T-helper 1 cell treated with Interleukin-12 subunit alpha and Interleukin-12 subunit beta and Interleukin-4 antibody, amounts not matched to agents 30 μg/mL and 1 μg/mL, for 36 hours (primary cell): Measurements from ENCODE around the gene INPP4B.

ENCODE experiments used
- H3K27ac Mint-ChIP-seq: one replicate; pipeline ENCODE4 v1.8.0; 2021; ENCODE audit warnings: mild to moderate bottlenecking, mixed read lengths
- H3K27me3 Mint-ChIP-seq: one replicate; pipeline ENCODE4 v1.8.0; 2021; ENCODE audit warnings: low read depth, mixed read lengths
- H3K36me3 Mint-ChIP-seq: one replicate; pipeline ENCODE4 v1.8.0; 2021; ENCODE audit warnings: low read depth, mixed read lengths
- H3K4me1 Mint-ChIP-seq: one replicate; pipeline ENCODE4 v1.8.0; 2021; ENCODE audit warnings: low read depth, mixed read lengths
- H3K4me3 Mint-ChIP-seq: one replicate; pipeline ENCODE4 v1.8.0; 2021; ENCODE audit warnings: mild to moderate bottlenecking, moderate library complexity, mixed read lengths
- H3K9me3 Mint-ChIP-seq: one replicate; pipeline ENCODE4 v1.8.0; 2021; ENCODE audit warnings: mixed read lengths

Gene INPP4B

DNA sequence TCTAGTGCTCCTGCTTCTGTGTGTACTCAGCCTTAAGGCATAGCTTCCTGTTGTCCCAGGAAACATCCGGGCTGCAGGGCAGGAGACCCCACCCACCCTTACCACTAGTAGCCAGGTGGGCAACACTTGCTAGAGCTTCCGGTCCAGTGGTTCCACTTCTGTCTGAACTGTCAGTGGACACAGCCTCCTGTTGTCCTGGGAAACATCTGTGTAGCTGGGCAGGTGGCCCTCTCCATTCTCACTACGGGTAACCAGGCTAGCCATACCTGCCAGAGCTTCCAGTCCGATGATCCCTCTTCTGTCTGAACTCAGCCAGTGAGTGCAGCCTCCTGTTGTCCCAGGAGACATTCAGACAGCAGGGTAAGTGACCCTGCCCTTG, 372.2 kb downstream of the INPP4B start:
- no peak overlapping the region for H3K4me3 Mint-ChIP-seq
- H3K36me3 Mint-ChIP-seq: no peaks in the 10 kb centered on the region
- H3K9me3 Mint-ChIP-seq: no peaks in the 10 kb centered on the region
- no peaks in the 10 kb centered on the region for H3K27me3 Mint-ChIP-seq
- peaks cover 14% of the 10 kb centered on the region for H3K4me1 Mint-ChIP-seq
- H3K27ac Mint-ChIP-seq: no peak overlapping the region

DNA sequence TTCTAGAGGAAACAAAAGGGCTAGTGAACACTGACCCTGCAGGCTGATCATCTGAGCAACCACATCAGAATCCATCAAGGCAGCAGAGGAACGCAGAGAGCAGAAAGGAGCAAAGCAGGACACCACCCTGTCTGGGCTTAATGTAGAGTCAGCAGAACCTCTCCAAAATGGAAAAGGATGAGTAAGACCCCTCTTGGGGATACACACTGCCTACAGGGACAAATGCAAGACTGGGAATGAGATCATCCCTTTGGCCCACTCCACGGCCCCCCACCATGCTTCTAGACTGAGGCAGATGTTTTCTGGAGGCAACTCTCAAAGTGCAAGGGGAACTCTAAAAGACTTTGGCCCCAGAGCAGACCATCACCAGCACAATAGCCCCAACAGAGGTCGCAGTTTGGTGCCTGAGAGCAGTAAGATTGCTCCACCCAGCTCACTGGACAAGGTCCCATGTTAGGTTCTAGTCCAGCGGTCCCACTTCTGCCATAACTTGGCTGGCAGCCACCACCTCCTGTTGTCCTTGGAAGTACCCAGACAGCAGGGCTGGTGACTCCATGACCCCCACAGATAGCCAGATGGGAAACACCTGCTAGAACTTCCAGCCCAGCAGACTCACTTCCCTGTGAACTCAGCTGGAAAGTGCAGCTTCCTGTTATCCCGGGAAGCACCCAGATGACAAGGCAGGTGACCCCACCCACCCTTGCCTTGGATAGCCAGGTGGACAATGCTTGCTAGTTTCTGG, 372.7 kb downstream of the INPP4B start:
- Mint-ChIP-seq H3K27ac (no peak overlapping the region), H3K36me3 (no peaks in the 10 kb centered on the region), H3K9me3 (no peaks in the 10 kb centered on the region), H3K27me3 (no peaks in the 10 kb centered on the region), H3K4me3 (no peak overlapping the region), H3K4me1 (peaks cover 14% of the 10 kb centered on the region)

DNA sequence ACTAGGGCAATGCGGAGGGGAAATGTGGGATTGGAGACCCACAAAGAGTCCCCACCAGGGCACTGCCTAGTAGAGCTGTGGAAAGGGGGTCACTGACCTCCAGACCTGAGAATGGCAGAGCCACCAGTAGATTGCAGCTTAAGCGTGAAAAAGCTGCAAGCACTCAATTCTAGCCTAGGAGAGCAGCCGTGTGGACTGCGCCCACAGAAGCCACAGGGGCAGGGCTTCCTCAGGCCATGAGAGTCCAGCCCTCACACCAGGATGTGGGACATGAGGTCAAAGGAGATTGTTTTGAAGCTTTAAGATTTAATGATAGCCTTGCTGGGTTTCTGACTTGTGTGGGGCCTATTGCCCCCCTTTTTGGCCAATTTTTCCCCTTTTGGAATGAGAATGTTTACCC, 379.0 kb downstream of the INPP4B start:
- Mint-ChIP-seq H3K4me3 (no peak overlapping the region), H3K27ac (no peak overlapping the region), H3K36me3 (peaks cover 2% of the 10 kb centered on the region), H3K27me3 (no peaks in the 10 kb centered on the region), H3K9me3 (peaks cover 3% of the 10 kb centered on the region), H3K4me1 (peaks cover 2% of the 10 kb centered on the region)

DNA sequence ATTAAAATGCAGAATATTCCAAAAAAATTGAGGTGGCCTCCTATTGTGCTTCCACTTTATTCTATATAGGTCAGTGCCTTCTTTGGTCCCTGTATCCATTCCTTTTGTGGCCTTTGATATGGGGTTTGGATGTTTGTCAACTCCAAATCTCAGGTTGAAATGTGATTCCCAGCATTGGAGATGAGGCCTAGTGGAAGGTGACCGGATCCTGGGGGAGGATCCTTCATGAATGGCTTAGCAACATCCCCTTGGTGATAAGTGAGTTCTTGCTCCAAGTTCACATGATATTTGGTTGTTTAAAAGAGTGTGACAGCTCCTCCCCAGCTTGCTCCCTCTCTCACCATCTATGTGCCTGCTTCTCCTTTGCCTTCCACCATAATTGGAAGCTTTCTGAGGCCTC, 380.6 kb downstream of the INPP4B start:
- Mint-ChIP-seq H3K4me3 (no peak overlapping the region), H3K4me1 (peaks cover 2% of the 10 kb centered on the region), H3K27ac (no peak overlapping the region), H3K36me3 (peaks cover 2% of the 10 kb centered on the region), H3K27me3 (no peaks in the 10 kb centered on the region), H3K9me3 (peaks cover 3% of the 10 kb centered on the region)

DNA sequence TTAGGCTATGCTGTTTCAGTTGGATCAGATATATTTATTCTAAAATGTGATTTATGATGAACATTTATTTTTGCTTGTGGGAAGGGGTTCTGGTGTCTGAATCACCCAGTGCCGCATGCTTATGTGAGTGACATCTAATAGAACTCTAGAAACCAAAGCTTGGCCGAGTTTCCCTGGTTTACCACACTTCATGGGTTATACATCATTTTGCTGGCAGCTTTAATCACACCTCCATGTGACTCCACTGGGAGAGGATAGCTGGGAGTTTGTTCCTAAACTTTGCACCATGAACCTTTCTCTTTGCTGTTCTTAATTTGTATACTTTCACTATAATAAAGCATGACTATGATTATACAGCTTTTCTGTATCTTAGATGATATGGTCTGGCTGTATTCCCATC, 382.9 kb downstream of the INPP4B start:
- H3K4me3 Mint-ChIP-seq: no peak overlapping the region
- no peaks in the 10 kb centered on the region for H3K27me3 Mint-ChIP-seq
- H3K27ac Mint-ChIP-seq: no peak overlapping the region
- H3K9me3 Mint-ChIP-seq: peaks cover 3% of the 10 kb centered on the region
- peaks cover 2% of the 10 kb centered on the region for H3K36me3 Mint-ChIP-seq
- peaks cover 2% of the 10 kb centered on the region for H3K4me1 Mint-ChIP-seq

DNA sequence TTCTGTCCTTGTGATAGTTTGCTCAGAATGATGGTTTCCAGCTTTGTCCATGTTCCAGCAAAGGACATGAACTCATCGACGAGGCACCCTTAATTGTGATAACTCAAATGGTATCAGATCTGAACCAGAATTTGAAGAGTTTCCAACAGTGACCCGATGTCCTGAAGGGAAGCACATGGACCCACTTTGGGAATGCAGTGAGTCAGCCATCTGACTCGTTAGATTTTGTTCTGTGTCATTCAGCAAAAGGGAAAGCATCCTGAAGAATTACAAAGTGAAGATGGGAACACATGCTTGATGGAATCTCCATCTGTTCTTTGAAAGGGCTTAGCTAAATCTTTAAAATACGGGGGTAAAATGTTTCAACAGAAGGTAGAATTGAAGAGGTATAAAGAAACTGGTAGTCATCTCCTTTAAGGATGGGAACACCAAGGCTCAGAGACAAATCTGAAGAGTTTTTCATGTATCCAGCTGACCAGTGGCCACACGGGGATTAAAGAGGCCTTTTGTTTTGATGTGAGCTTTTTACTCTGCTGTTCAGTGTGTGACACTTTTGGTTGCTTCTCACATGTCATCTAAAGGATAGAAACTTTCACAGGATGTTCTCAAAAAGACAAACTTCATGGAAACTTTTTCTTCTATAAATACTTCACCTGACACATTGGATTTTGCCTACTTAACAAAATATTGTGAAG, 393.8 kb downstream of the INPP4B start:
- Mint-ChIP-seq H3K4me1 (peaks cover 2% of the 10 kb centered on the region), H3K27me3 (no peaks in the 10 kb centered on the region), H3K9me3 (peaks cover 12% of the 10 kb centered on the region), H3K27ac (no peak overlapping the region), H3K4me3 (no peak overlapping the region), H3K36me3 (peaks cover 3% of the 10 kb centered on the region)

DNA sequence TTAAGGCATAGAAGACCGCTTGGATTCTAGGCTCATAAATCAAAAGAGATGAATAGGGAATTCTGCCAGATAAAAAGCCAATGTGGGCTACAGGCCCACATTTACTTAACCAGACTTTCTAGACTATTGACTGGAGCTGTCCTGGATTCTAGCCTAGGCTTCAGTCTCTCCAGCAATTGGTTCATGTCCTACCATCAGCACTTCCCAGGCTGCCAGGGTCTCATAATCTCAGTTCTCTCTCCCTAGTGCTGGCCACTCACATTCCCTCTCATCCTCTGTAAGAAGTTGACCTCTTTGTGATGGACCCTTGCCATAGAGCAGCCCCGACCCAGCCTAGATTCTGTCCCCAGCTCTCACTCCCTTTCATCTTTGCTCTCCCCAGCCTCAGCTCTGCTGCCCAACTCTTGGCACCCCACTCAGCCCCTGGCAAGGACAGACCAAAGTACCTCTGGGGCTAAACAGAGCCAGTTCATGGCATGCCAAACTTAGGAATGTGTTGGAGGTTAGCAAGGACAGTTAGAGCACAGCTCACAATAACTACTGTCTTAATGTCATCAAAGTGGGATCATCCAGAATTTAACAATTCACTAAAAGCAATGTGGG, 396.2 kb downstream of the INPP4B start:
- H3K4me3 Mint-ChIP-seq: no peak overlapping the region
- H3K27me3 Mint-ChIP-seq: no peaks in the 10 kb centered on the region
- peaks cover 11% of the 10 kb centered on the region for H3K4me1 Mint-ChIP-seq
- no peak overlapping the region for H3K27ac Mint-ChIP-seq
- no peaks in the 10 kb centered on the region for H3K36me3 Mint-ChIP-seq
- H3K9me3 Mint-ChIP-seq: no peaks in the 10 kb centered on the region

DNA sequence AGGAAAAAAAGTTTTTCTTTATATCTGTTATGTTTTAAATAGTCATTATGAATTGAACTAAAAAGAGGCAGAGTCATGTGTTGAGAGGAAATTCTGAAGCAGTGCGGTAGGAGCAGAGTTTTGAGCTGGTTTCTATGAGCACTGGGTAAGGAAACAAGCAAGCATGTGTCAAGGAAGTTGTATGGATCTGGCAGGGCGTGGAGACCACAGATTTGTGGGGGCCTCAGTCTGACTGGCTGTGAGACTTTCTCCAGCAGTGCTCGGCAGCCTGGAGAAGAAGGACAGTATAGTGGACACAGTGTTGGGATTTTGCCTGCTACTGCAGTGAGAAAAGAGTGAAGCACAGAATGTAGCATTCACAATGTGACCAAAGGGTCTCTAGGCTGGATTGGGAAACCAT, 399.1 kb downstream of the INPP4B start:
- Mint-ChIP-seq H3K36me3 (peaks cover 3% of the 10 kb centered on the region), H3K4me1 (peaks cover 11% of the 10 kb centered on the region), H3K4me3 (no peak overlapping the region), H3K27ac (no peak overlapping the region), H3K9me3 (peaks cover 5% of the 10 kb centered on the region), H3K27me3 (no peaks in the 10 kb centered on the region)

DNA sequence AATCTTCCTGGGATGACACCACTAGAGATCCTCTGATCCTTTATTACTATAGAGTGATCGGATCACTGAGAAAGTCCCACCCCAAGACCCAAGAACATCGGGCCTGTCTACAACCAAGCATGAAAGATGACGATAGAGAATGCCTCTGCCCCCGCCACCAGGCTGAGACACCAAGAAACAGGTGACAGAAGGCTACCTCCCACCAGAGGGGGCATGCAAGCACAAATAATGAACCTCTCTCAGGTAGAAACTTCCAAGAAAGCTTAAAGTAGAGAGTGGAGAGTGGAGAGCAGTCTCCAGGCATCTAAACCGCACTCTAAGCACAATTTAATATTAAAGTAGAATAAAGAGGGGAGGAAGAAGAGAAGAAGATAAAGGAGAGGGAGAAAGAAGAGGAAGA, 402.6 kb downstream of the INPP4B start:
- H3K4me1 Mint-ChIP-seq: peaks cover 11% of the 10 kb centered on the region
- peaks cover 6% of the 10 kb centered on the region for H3K36me3 Mint-ChIP-seq
- no peak overlapping the region for H3K27ac Mint-ChIP-seq
- peaks cover 12% of the 10 kb centered on the region for H3K9me3 Mint-ChIP-seq
- no peaks in the 10 kb centered on the region for H3K27me3 Mint-ChIP-seq
- no peak overlapping the region for H3K4me3 Mint-ChIP-seq

DNA sequence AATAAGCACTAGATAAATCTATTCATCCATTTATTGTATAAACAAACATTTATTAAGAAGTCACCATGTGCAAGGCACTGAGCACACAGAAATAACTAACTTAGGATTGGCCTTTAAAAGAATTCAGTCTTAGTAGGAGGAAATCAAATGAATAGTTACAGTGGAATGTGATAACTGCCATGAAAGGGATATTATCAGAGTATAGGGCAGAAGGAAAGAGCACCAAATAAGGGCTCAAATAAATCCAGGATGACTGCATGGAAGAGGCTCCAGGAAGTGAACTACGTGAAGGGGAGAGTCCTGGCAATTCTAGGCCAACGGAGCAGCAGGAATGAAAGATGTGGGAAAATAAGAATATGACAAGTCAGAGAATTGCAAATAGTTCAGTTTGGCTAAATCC, 406.0 kb downstream of the INPP4B start:
- Mint-ChIP-seq H3K27me3 (no peaks in the 10 kb centered on the region), H3K9me3 (peaks cover 33% of the 10 kb centered on the region), H3K36me3 (peaks cover 8% of the 10 kb centered on the region), H3K4me3 (no peak overlapping the region), H3K4me1 (peaks cover 8% of the 10 kb centered on the region), H3K27ac (no peak overlapping the region)

DNA sequence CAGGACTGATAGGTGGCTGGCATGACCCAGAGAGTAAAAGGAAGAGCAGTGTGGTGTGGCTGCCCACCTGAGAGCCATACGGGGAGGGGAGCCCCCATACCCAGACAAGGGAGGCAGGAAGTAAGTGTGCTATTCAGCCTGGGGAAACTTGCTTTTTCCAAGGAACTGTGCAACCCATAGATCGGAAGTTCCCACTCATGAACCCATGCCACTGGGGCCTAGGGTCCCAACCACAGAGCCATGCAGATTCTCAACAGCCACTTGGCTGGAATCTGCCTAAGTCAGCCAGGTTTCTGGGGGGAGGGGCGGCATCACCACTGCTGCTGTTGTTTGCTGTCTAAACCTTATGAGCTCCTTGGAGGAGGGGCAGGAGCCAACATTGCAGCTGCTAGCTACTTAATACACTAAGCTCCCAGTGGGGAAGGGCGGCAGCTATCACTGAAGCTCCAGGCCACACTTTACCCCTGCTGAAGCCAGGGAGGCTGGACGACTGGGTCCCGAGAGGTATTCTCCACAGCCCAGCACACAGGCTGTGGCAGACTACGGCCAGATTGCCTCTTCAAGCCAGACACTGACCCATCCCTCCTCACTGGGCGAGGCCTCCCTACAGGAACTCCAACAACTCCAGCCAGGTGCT, 410.4 kb downstream of the INPP4B start:
- H3K4me3 Mint-ChIP-seq: no peak overlapping the region
- H3K36me3 Mint-ChIP-seq: peaks cover 6% of the 10 kb centered on the region
- H3K27me3 Mint-ChIP-seq: no peaks in the 10 kb centered on the region
- H3K9me3 Mint-ChIP-seq: peaks cover 27% of the 10 kb centered on the region
- peaks cover 8% of the 10 kb centered on the region for H3K4me1 Mint-ChIP-seq
- no peak overlapping the region for H3K27ac Mint-ChIP-seq

DNA sequence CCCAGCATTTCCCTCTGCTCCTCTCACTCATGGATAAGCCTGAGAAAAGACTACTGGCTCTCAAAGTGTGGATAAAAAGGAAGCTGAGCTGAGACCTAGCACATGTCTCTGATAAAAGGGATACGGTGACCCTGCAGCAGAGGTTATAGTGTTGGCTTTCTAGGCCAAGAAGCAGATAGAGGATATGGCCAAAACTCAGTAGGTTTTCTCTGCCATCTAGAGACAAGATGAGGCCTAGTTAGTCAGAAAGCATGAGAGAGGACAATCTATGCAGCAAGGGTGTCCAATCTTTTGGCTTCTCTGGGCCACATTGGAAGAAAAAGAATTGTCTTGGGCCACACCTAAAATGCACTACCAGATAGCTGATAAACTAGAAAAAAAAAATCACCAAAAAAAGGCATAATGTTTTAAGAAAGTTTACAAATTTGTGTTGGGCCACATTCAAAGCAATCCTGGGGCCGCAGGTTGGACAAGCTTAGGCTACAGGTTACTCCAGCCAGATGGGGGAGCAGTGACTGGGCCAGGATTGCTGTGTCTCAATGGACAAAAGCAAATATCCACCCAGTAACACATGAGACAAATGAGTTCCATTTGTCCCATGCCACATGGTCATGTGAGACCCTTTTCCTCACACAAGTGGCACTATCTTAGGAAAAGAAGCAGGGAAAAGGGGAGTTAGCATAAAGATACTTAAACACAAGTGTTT, 411.4 kb downstream of the INPP4B start:
- H3K4me1 Mint-ChIP-seq: peaks cover 8% of the 10 kb centered on the region
- H3K27ac Mint-ChIP-seq: no peak overlapping the region

DNA sequence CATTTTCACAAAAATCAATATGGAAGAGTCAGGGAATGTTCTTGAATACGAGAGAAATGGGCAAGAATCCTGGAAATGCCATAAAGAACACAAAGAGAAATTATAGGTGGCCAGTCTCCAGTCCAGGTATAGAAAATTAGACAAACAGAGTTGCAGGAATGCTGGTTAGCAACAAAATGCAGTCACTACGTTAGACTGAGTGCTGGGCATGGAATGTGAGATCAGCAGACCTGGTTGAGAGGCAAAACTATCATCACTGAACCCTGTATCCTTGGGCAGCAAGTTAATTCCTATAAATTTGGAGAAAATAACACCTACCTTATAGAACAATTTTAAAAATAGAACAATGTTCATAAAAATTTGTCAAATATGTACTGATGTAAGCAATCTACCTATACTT, 417.4 kb downstream of the INPP4B start:
- H3K9me3 Mint-ChIP-seq: peaks cover 6% of the 10 kb centered on the region
- no peaks in the 10 kb centered on the region for H3K27me3 Mint-ChIP-seq
- peaks cover 4% of the 10 kb centered on the region for H3K36me3 Mint-ChIP-seq
- no peaks in the 10 kb centered on the region for H3K4me1 Mint-ChIP-seq
- H3K4me3 Mint-ChIP-seq: no peak overlapping the region
- no peak overlapping the region for H3K27ac Mint-ChIP-seq

More for the DNA sequence above, 411.4 kb downstream of the INPP4B start:
- Mint-ChIP-seq H3K9me3 (peaks cover 27% of the 10 kb centered on the region), H3K27me3 (no peaks in the 10 kb centered on the region), H3K36me3 (peaks cover 6% of the 10 kb centered on the region), H3K4me3 (no peak overlapping the region)

DNA sequence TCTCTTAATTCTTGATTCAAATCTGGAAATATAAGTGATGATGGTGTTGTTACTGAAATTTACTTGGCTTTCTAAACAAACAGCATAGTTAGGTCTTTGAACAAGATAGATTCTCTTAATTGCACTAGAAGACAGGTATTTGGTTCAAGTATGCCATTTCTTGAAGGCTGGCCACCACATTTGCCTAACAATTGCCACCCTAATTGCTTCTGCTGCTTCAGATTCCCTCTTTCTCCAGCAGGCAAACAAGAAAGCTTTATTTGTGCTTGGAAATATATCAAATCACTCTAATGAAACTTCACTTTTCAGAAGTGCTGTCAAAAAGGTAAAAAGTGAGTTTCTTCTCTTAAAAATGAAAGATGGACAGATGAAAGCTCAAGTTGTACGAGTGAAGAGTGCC, 418.6 kb downstream of the INPP4B start:
- H3K4me1 Mint-ChIP-seq: no peaks in the 10 kb centered on the region
- no peak overlapping the region for H3K27ac Mint-ChIP-seq
- H3K36me3 Mint-ChIP-seq: peaks cover 4% of the 10 kb centered on the region
- H3K9me3 Mint-ChIP-seq: peaks cover 6% of the 10 kb centered on the region
- H3K4me3 Mint-ChIP-seq: no peak overlapping the region
- H3K27me3 Mint-ChIP-seq: no peaks in the 10 kb centered on the region
